HG03097 (cell line): ENCODE measurements around the gene CAP1.

Source experiments
- ATAC-seq: cut with Tn5 transposase; IDR thresholded peaks from one replicate; pipeline ENCODE4 v1.9.1; 2021; ENCODE audit not compliant: unreplicated experiment, low FRiP score

The CAP1 gene

DNA sequence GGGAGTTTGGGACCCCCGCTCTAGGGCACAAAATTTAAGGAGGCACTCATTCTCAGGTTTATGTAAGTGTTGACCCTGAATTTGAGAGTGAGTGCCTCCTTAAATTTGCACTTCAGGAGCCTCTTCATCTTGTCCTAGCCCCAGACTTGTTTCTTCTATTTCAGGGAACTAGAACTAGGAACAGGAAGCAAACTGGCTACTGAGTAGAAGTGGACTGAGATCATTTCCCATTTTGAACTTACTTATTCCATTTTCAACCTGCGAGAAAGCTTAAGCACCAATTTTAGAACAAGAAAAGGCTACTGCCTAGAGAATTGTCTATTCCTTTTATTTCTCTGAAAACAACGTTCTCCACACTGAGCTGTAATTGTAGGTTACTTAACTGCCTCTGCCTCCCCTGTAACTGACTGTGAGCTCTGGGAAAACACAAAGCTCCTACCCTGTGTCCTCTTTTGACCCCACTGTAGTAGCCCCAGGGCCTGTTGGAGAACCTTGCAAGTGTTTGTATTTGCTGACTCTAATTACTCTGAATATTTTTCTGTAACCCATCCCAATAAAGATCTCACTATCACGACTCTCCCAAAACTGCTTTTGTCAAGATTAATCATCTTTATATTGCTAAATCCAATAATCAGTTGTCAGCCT is 54.1 kb downstream of the CAP1 start:
- no peak for ATAC-seq

DNA sequence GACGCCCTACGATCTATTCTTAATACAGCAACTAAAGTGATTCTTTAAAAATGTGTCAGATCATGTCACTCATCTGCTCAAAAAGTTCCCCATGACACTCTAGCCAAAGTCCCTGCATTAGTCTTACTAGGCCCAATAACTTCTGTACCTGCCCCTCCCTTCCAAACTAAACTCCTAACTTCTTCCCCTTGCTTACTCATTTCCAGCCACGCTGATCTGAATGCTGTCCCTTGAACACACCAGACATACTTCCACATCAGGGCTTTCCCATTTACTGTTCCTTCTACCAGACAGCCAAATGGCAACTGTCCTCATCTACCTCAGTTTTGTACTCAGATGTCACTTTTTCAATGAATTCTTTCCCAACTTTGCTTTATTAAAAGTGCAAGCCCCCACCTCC is 55.3 kb downstream of the CAP1 start:
- no peak for ATAC-seq

DNA sequence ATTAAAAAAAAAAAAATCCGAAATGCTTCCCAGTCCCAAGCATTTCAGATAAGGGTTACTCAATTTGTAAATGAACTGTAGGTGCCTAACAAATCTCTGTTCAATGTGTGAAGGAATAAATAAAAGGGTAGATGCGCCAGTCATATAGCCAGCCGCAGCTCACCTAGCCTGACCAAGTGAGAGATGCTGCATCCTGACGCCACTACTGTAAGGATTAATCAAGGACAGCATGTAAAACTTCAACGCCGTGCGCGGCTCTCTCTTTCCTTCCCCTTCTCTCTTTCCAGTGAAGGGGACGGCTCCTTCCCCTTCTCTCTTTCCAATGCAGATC is 56.1 kb downstream of the CAP1 start:
- ATAC-seq = no peak

DNA sequence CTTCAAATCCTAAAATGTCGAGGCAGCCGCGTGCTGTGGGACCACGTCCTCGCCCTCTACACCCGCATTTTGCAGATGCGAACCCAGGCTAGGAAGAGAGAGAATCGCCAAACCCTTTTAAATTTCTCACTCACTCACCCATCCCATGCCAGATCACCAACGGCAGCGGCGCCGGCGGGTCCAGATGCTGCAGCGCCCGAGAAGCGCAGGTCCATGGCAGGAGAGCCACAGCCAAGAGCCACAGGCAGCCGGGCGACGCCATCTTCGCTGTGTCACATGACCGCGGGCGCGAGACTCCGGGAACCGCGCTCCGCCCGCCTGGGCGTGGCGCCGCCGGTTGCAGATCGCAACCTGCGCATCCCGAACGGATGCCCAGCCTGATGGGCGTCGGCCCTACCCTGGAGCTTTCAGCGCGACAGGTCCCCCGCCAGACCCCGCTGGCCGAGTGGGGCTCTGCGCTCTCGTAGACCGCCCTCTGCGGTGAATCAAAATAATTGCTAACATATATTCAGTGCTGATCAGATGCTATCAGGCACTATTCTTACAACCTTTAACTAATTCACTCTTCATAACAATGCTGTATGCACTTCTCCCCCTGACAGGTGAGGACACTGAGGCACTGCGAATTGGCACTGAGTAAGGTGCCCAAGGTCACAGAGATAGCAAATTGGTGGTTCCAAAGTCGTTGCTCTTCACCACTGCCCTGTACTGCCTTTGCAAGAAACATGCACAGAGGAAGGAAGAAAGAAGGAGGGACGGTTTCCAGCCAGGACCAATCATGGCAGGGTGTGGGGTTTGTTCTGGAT is 56.7 kb downstream of the CAP1 start, which contains the start of gene PPT1:
PPT1 (minus strand) TSS at position 276 of the 806 bp plus-strand sequence; CDS start at position 262, 14 bp downstream.
- ATAC-seq = no peak

DNA sequence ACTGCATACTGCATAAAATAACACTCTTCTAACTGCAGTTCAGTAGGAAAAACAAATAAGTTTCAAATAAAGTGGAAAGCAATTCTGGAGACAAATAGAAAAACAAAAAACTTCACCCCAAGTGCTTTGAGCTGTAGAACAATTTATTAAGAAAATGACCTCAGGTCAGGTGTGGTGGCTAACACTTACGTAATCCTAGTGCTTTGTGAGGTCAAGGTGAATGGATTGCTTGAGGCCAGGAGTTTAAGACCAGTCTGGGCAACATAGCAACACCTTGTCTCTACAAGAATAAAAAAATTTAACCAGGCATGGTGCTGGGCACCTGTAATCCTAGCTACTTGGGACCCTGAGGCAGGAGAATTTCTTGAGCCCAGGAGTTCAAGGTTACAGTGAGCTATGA is 61.5 kb downstream of the CAP1 start:
- ATAC-seq = no peak

DNA sequence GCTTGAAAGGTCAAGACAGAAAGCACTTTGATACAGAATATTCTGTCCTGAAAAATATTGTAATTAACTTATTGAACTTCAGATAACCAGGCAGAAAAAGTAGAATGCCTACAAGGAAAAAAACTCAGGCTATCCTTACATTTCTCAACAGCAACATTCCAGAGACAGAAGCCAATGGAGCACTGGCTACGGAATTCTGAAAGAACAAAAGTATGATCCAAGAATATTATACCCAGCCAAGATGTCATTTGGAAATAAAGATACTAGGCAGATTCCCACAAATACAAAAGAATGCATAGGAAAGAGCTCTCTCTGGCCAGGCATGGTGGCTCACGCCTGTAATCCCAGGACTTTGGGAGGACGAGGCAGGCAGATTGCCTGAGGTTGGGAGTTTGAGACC is 62.4 kb downstream of the CAP1 start:
- no peak for ATAC-seq

DNA sequence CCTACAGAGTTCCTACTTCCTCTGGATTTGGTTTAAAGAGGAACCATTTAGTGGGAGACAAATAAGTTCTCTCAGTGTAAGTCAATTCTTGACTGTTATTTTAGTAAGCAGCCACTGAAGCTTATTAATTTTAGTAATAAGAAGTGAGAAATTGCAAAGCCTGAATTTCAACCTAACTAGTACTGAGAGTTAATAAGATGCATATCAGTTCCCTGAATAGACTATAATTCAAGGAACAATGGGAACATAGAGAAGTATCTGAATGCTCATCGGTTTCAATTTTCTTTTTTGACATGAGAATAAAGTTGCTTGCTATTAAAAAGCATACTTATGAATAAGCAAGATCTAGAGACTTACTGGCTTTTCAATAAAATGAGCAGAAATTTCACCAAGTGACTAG is 64.5 kb downstream of the CAP1 start:
- no peak for ATAC-seq

DNA sequence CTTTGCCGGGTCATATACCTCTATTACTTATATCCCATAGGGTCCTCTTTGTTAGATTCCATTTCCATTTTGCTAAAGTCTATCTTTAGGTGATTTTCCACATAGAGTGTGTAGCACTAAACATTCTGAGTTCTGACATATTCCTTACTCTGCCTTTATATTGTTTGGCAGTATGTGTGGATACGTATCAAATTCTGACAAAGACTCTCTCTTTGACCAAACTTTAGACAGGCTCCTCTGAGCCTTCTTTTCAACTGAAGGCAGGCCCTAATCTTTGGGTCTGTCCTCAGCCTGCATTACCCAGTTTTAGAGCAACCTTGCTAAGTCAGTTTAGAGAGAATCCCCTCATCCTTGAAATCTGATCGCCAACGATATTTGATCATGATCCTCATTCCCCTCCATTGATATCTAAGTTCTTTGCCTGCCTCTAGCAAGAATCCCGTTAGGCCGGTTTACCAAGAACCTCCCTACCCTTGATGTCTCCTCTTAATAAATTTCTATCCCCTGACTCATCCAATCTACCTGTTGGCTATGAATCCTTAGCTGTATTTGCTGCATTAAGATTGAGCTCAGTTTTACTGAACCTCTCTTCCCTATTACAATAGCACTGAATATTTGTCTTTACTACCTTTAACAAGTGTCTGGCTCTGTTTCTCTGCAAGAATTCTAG is 66.9 kb downstream of the CAP1 start:
- ATAC-seq = no peak

DNA sequence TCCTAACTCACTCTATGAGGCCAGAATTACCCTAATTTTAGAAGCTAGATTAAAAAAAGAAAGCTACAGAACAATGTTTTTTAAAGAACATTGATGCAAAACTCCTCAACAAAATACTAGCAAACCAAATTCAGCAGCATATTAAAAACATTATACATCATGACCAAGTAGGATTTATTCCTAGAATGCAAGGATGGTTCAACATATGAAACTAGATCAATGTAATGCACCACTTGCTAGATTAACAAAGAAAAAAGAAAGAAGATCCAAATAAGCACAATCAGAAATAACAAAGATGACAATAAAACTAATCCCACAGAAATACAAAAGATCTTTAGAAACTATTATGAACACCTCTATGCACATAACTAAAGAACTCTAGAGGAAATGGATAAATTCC is 69.9 kb downstream of the CAP1 start:
- ATAC-seq = no peak

DNA sequence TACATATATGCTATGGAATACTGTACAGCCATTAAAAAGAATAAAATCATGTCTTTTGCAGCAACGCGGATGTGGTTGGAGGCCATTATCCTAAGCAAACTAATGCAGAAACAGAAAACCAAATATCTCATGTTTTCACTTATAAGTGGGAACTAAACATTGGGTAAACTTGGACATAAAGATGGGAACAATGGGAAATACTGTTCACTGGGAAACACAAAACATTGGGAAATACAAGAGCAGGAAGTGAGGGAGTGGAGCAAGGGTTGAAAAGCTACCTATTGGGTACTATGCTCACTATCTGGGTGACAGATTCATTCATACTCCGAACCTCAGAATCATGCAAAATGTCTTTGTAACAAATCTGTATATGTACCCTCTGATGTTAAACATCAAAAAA is 73.9 kb downstream of the CAP1 start:
- no peak for ATAC-seq

DNA sequence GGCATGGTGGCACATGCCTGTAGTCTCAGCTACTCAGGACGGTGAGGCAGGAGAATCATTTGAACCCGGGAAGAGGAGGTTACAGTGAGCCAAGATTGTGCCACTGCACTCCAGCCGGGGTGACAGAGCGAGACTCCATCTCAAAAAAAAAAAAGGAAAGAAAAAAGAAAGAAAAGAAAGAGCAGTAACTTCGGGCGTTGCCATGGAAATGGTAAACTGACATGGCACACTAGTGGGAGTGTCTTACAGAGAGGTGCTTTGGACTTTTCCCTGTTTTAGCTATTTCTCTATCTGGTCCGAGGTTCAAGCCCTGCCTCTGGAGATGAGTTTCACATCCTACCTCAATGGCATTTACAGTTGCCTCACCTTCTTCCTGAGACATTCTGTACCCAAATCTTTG is 79.6 kb downstream of the CAP1 start:
- ATAC-seq = no peak
